Activated CD4-positive, alpha-beta T cell treated with anti-CD3 and anti-CD28 coated beads, Interleukin-2, amount 50 U/mL, for 48 hours (primary cell): ENCODE measurements around the gene RNU7-1.

Experiments used
- DNase-seq, 2 experiments: peaks; one replicate each; pipeline ENCODE4 v3.0.0-alpha.2; 2020

The RNU7-1 gene

GRCh38 chr12:6919588-6919987, 24.0 kb upstream of the RNU7-1 start:
- no peak for DNase-seq

GRCh38 chr12:6921539-6921938, 22.1 kb upstream of the RNU7-1 start:
- no peak for DNase-seq

GRCh38 chr12:6921996-6922946, 21.3 kb upstream of the RNU7-1 start:
- no peak for DNase-seq

- DNase-seq, result no peak
These were observed 20.4 kb upstream of the RNU7-1 start for GRCh38 chr12:6923003-6923732.

- no peak for DNase-seq
These were observed 19.8 kb upstream of the RNU7-1 start for GRCh38 chr12:6923851-6924250.

- DNase-seq, result no peak
These were observed 18.4 kb upstream of the RNU7-1 start for GRCh38 chr12:6925239-6925539.

- DNase-seq, result no peak
These were observed 17.9 kb upstream of the RNU7-1 start for GRCh38 chr12:6925540-6926279.

- DNase-seq, result peak; percentile 53 to 61
These were observed 16.1 kb upstream of the RNU7-1 start, which contains the start of gene ATN1 for GRCh38 chr12:6927379-6928021. Gene ATN1, plus strand, starts transcription at chr12:6927959. Its CDS starts 6,043 bp downstream, at chr12:6934002.

GRCh38 chr12:6928022-6928702, 15.5 kb upstream of the RNU7-1 start:
- no peak for DNase-seq

- DNase-seq, result no peak
These were observed 14.8 kb upstream of the RNU7-1 start for GRCh38 chr12:6928703-6929407.

GRCh38 chr12:6929466-6930452, 13.9 kb upstream of the RNU7-1 start:
- DNase-seq, result no peak

GRCh38 chr12:6932766-6933165, 10.8 kb upstream of the RNU7-1 start:
- no peak for DNase-seq

- DNase-seq, result no peak
These were observed 9.5 kb upstream of the RNU7-1 start for GRCh38 chr12:6934110-6934509.

- DNase-seq, result no peak
These were observed 8.0 kb upstream of the RNU7-1 start for GRCh38 chr12:6935371-6936193.

GRCh38 chr12:6936194-6936635, 7.4 kb upstream of the RNU7-1 start:
- peak in 1 of 2 experiments; percentile 5 for DNase-seq

- DNase-seq, result peak; percentile 66 to 72
These were observed 6.8 kb upstream of the RNU7-1 start for GRCh38 chr12:6936636-6937480.

- DNase-seq, result peak; percentile 91 to 93
These were observed 5.9 kb upstream of the RNU7-1 start for GRCh38 chr12:6937481-6938352.
